ENCODE data around the gene AGPAT4. TPM values are rescaled to one million over a fixed set of nuclear protein-coding genes. Genes with fewer than 3 reads are reported as not detected.
"Not testable (repeated sequence)": the region's sequence is repeated elsewhere in the genome, so short reads cannot be mapped to it uniquely, and the experiment has no call there.

The AGPAT4 gene
- polyA plus RNA-seq, 1 donor: 23.7 TPM

- no peak for DNase-seq
These were observed 68.8 kb downstream of the AGPAT4 start for GRCh38 chr6:161204866-161205557.

- no peak for DNase-seq
These were observed 73.1 kb downstream of the AGPAT4 start for GRCh38 chr6:161200610-161201370.

- no peak for DNase-seq
These were observed 74.0 kb downstream of the AGPAT4 start for GRCh38 chr6:161199850-161200249.

GRCh38 chr6:161198783-161199460 is 74.9 kb downstream of the AGPAT4 start:
- no peak for DNase-seq

- DNase-seq: no peak
These were observed 75.7 kb downstream of the AGPAT4 start for GRCh38 chr6:161198176-161198575.

GRCh38 chr6:161195386-161195785 is 78.5 kb downstream of the AGPAT4 start:
- DNase-seq: no peak

GRCh38 chr6:161194374-161194773 is 79.5 kb downstream of the AGPAT4 start:
- DNase-seq: no peak

GRCh38 chr6:161192636-161193411 is 81.0 kb downstream of the AGPAT4 start:
- no peak for DNase-seq

- no peak for DNase-seq
These were observed 82.2 kb downstream of the AGPAT4 start for GRCh38 chr6:161191671-161192070.

GRCh38 chr6:161191007-161191406 is 82.9 kb downstream of the AGPAT4 start:
- no peak for DNase-seq

GRCh38 chr6:161189891-161190290 is 84.0 kb downstream of the AGPAT4 start:
- DNase-seq: no peak

- DNase-seq: no peak
These were observed 85.1 kb downstream of the AGPAT4 start for GRCh38 chr6:161188547-161189465.

- no peak for DNase-seq
These were observed 87.6 kb downstream of the AGPAT4 start for GRCh38 chr6:161186173-161186769.

GRCh38 chr6:161181121-161181520 is 92.7 kb downstream of the AGPAT4 start:
- no peak for DNase-seq

- not testable (repeated sequence) for DNase-seq
These were observed 95.7 kb downstream of the AGPAT4 start for GRCh38 chr6:161178155-161178554.

GRCh38 chr6:161176428-161176827 is 97.4 kb downstream of the AGPAT4 start:
- not testable (repeated sequence) for DNase-seq

- not testable (repeated sequence) for DNase-seq
These were observed 101.1 kb downstream of the AGPAT4 start for GRCh38 chr6:161172769-161173168.

- DNase-seq: no peak
These were observed 102.7 kb downstream of the AGPAT4 start for GRCh38 chr6:161171207-161171606.

- DNase-seq: no peak
These were observed 104.2 kb downstream of the AGPAT4 start for GRCh38 chr6:161169696-161170095.

- no peak for DNase-seq
These were observed 104.8 kb downstream of the AGPAT4 start for GRCh38 chr6:161169035-161169434.
